IMR-90 (cell line): ENCODE data around the gene SLC17A9. TPM values are rescaled to one million over a fixed set of nuclear protein-coding genes. Genes with fewer than 3 reads are reported as not detected.

Experiments used
- ATAC-seq: fragments of 200-7000 bp; cut with Tn5 transposase; 2 replicates; pipeline ENCODE4 v1.9.1; 2020; ENCODE audit warnings: low read depth, mild to moderate bottlenecking, moderate library complexity
- BruUV-seq: library from RNA; stranded (reverse); fragments of 400-500 nt; replicated peaks from 2 replicates; lab custom pipeline; 2021; lab: Mats Ljungman, UMichigan
- CTCF ChIA-PET: fragments of 300-600 bp; formaldehyde crosslinking; extraction: SDS; loops from one replicate; lab custom pipeline; 2021; ENCODE audit warnings: antibody characterized with exemption; lab: Yijun Ruan, JAX
- POLR2A ChIA-PET: fragments of 300-600 bp; sonication (Branson Sonifier 250); formaldehyde crosslinking; loops from one replicate; lab custom pipeline; 2022; ENCODE audit warnings: antibody characterized with exemption; ENCODE audit not compliant: unreplicated experiment; lab: Charles Lee
- DNase-seq: peaks from one replicate; pipeline ENCODE4 v3.0.0; 2013
- H2AFZ ChIP-seq: replicated peaks from 2 replicates; pipeline ENCODE3; 2013; ENCODE audit warnings: low read length, mild to moderate bottlenecking; ENCODE audit not compliant: poor library complexity
- H2AK5ac ChIP-seq: 2 replicates; pipeline ENCODE4 v1.6.1; 2013; ENCODE audit warnings: low read depth, low read length, inconsistent platforms
- H2AK9ac ChIP-seq: replicated peaks from 2 replicates; pipeline ENCODE3; 2013; ENCODE audit warnings: mild to moderate bottlenecking, low read depth, low read length, moderate library complexity; ENCODE audit not compliant: poor library complexity
- H2BK120ac ChIP-seq: 2 replicates; pipeline ENCODE4 v1.6.1; 2013; ENCODE audit warnings: low read depth, low read length, inconsistent platforms
- H2BK15ac ChIP-seq: 3 replicates; pipeline ENCODE4 v1.6.1; 2013; ENCODE audit warnings: low read depth, low read length, inconsistent platforms
- H2BK20ac ChIP-seq: 2 replicates; pipeline ENCODE4 v1.6.1; 2013; ENCODE audit warnings: low read depth, mild to moderate bottlenecking, inconsistent platforms, low read length, moderate library complexity
- H2BK5ac ChIP-seq: 2 replicates; pipeline ENCODE4 v1.6.1; 2013; ENCODE audit warnings: mild to moderate bottlenecking, low read depth, low read length, inconsistent platforms; ENCODE audit not compliant: poor library complexity, severe bottlenecking
- H3K14ac ChIP-seq: replicated peaks from 2 replicates; pipeline ENCODE4 v1.6.1; 2013; ENCODE audit warnings: low read depth, low read length, inconsistent platforms
- H3K18ac ChIP-seq: 2 replicates; pipeline ENCODE4 v1.6.1; 2013; ENCODE audit warnings: low read depth, low read length, control low read depth
- H3K23ac ChIP-seq: 2 replicates; pipeline ENCODE4 v1.6.1; 2013; ENCODE audit warnings: low read depth, low read length, inconsistent platforms
- H3K27ac ChIP-seq: 2 replicates; pipeline ENCODE4 v1.5.1; 2013; ENCODE audit warnings: mild to moderate bottlenecking, control low read depth, low read length; ENCODE audit not compliant: insufficient read depth
- H3K27me3 ChIP-seq: 2 replicates; pipeline ENCODE4 v1.6.1; 2013; ENCODE audit warnings: low read length; ENCODE audit not compliant: control insufficient read depth, insufficient read depth
- H3K36me3 ChIP-seq: 2 replicates; pipeline ENCODE4 v1.6.1; 2013; ENCODE audit warnings: low read length, mixed read lengths; ENCODE audit not compliant: control insufficient read depth, insufficient read depth
- H3K4ac ChIP-seq: 2 replicates; pipeline ENCODE4 v1.6.1; 2013; ENCODE audit warnings: low read depth, low read length, inconsistent platforms
- H3K4me1 ChIP-seq: 2 replicates; pipeline ENCODE4 v1.6.1; 2013; ENCODE audit warnings: low read length, mixed read lengths; ENCODE audit not compliant: control insufficient read depth, insufficient read depth
- H3K4me2 ChIP-seq: 2 replicates; pipeline ENCODE4 v1.6.1; 2013; ENCODE audit warnings: low read depth, mild to moderate bottlenecking, control low read depth, low read length, moderate library complexity
- H3K4me3 ChIP-seq: 2 replicates; pipeline ENCODE4 v1.5.1; 2013; ENCODE audit warnings: low read depth, mild to moderate bottlenecking, control low read depth, low read length, moderate library complexity; ENCODE audit not compliant: insufficient read depth
- H3K56ac ChIP-seq: 2 replicates; pipeline ENCODE4 v1.6.1; 2013; ENCODE audit warnings: low read length, inconsistent platforms; ENCODE audit not compliant: insufficient read depth; ENCODE audit errors: extremely low read depth
- H3K79me1 ChIP-seq, 2 experiments: 2 replicates each; pipeline ENCODE4 v1.6.1; 2013; ENCODE audit warnings: low read length in 2 of 2, inconsistent platforms in 1 of 2, low read depth in 1 of 2
- H3K9ac ChIP-seq: 2 replicates; pipeline ENCODE4 v1.6.1; 2013; ENCODE audit warnings: low read depth, low read length, control low read depth
- H3K9me1 ChIP-seq: 2 replicates; pipeline ENCODE4 v1.6.1; 2013; ENCODE audit warnings: low read length, inconsistent platforms; ENCODE audit not compliant: insufficient read depth
- H3K9me3 ChIP-seq: 2 replicates; pipeline ENCODE4 v1.6.1; 2013; ENCODE audit warnings: low read length; ENCODE audit not compliant: control insufficient read depth, insufficient read depth
- H4K20me1 ChIP-seq: 2 replicates; pipeline ENCODE4 v1.6.1; 2013; ENCODE audit warnings: low read length, inconsistent platforms; ENCODE audit not compliant: insufficient read depth
- H4K5ac ChIP-seq: 2 replicates; pipeline ENCODE4 v1.6.1; 2013; ENCODE audit warnings: mild to moderate bottlenecking, low read depth, low read length, control low read depth
- H4K8ac ChIP-seq, 2 experiments: 2 replicates each; pipeline ENCODE4 v1.6.1; 2013; ENCODE audit warnings: low read depth in 2 of 2, low read length in 2 of 2, control low read depth in 1 of 2, inconsistent platforms in 1 of 2
- H4K91ac ChIP-seq: 2 replicates; pipeline ENCODE4 v1.6.1; 2013; ENCODE audit warnings: low read depth, low read length, inconsistent platforms; ENCODE audit not compliant: insufficient read depth
- MAFK ChIP-seq: IDR thresholded peaks from 2 replicates; pipeline ENCODE4 v1.6.1; 2012; ENCODE audit warnings: low read depth, low read length, improper control_type of control experiment
- POLR2A ChIP-seq: IDR thresholded peaks from 2 replicates; pipeline ENCODE4 v1.6.1; 2012; ENCODE audit warnings: mild to moderate bottlenecking, low read depth, low read length
- WGBS, 2 experiments: methylation state at CpG; one replicate each; pipeline versions ENCODE4 v1.1.5 to v1.1.7; 2013; ENCODE audit warnings: missing lambda C conversion rate in 2 of 2; ENCODE audit not compliant: insufficient read length in 1 of 2; ENCODE audit errors: extremely low coverage in 2 of 2; 5-methylcytosine and 5-hydroxymethylcytosine counted together
- dilution Hi-C: fragments of 300-500 bp; cut with HindIII; formaldehyde crosslinking; loops from one replicate; pipeline ENCODE4 v1.14.3; 2018; ENCODE audit warnings: low sequenced_read_pairs; ENCODE audit not compliant: unreplicated experiment
- in situ Hi-C: fragments of 300-500 bp; cut with MboI; formaldehyde crosslinking; loops from 3 replicates; pipeline ENCODE4 v1.14.3; 2019; ENCODE audit warnings: low sequenced_read_pairs, inconsistent platforms, mixed read lengths
- intact Hi-C: fragments of 100-400 bp; cut with micrococcal nuclease; formaldehyde crosslinking; loops from 2 replicates; pipeline ENCODE4 v1.10.0; 2022
- polyA plus RNA-seq, 3 experiments: library from polyadenylated mRNA; depleted of rRNA; stranded (reverse); fragments of >200 nt; gene quantifications; 2 replicates each; pipeline ENCODE4 v1.2.3, GENCODE V29; 2012; ENCODE audit warnings: low replicate concordance in 1 of 3
- total RNA-seq: library from RNA; depleted of rRNA; stranded (reverse); fragments of >200 nt; gene quantifications from 2 replicates; pipeline ENCODE4 v1.2.3, GENCODE V29; 2012
- TF ChIP-seq, protein P1 (sequence below): conservative IDR thresholded peaks from 2 replicates; pipeline ENCODE4 v1.5.1; 2012; ENCODE audit warnings: mild to moderate bottlenecking, low read depth, low read length, improper control_type of control experiment

The SLC17A9 gene
- total and polyA plus RNA-seq, 2 of the 4 experiments (the other 2 are of a cell fraction) = 2.2 to 14.4 TPM

DNA sequence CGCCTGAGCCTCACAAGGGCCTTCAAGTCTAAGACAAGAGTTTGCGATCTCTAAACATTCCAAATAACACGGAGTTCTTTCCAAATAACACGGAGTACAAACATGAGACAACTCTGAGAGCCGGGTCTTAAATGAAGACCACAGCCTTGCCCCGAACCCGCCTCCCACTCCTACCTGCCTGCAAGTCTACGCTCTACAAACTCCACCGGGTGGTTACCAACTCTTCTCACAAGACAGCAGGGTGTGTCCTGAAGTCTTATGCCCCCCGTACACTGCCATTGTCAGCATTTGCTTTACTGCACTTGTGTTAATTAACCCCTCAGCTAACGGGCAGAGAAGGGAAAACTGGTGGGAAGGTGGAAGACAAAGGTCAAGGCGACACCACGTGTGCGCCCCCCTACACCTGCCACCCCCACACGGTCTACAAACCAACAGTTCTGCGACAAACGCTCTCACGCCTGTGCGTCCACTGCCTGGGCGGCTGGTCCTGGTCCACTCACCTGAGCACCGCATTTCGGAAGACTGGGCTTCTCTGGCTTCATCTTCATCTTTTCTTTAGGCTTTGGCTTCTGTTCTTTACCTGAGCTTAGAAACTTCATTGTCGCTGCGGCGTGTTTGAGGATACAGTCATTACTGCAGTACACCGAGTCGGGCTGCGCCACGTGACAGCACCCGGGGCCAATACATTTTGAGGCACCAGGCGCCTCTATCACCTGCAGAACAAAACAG lies 45.7 kb upstream of the SLC17A9 start (continued):
- TF ChIP-seq MAFK = no peak

DNA sequence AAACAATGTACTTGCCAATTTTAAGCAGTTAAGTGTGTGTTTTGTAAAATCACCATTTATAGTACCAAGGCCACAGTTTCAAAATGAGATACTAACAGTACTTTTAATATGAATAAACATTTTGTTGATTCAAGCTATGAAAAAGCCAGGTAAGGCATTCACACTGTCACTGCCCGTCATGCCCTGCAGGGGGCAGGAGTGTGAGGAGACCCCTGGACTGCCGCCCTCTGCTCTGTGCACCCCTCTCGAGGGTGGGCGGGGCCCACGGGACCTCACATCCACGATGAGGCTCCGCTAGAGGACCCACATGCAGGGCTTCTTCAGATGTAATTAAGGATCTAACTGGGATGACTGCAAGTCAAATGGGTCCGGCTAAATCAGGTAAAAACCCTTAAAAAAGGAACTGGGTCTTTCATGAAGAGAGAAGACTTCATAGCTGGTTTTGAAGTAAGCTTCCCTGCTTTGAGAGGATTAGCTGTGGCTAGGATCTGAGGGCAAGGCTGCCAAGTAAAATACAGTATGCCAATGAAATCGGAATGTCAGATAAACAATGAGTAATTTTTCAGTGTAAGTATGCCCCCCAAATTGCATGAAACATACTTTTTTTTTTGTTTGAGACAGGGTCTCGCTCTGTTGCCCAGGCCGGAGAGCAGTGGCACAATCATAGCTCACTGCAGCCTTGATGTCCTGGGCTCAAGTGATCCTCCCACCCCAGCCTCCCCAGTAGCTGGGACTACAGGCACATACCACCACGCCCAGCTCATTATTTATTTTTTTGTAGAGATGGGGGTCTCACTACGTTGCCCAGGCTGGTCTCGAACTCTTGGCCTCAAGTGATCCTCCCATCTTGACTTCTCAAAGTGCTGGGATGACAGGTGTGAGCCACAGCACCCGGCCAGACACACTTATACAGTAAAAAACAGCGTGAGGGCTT lies 44.9 kb upstream of the SLC17A9 start:
- H4K20me1 ChIP-seq = peaks cover 81% of the 10 kb centered on the region
- no peak overlapping the region for H2AK9ac ChIP-seq
- H2BK20ac ChIP-seq = no peak overlapping the region
- H4K91ac ChIP-seq = no peak overlapping the region
- no peaks in the 10 kb centered on the region for H3K9me3 ChIP-seq
- 100% methylated on average over 3 of the region's 16 CpGs; no CpG with 5 or more reads in 1 of the 2 experiments for WGBS, 2 experiments
- in situ Hi-C loops (no loop called here), intact Hi-C loops (no loop called here), dilution Hi-C loops (no loop called here)
- H2BK15ac ChIP-seq = no peak overlapping the region
- ChIA-PET POLR2A (no interaction called here), CTCF (interaction anchor here (0.6 to 1.3 kb wide), 5 partner anchors 10 to 45 kb away, joined by 3 to 12 read pairs (median 3); partner anchors contain the start of gene SLC17A9)
- no peak overlapping the region for H2AFZ ChIP-seq
- H3K4me2 ChIP-seq = no peak overlapping the region
- peaks cover 75% of the 10 kb centered on the region for H3K36me3 ChIP-seq
- H4K5ac ChIP-seq = no peak overlapping the region
- no peak overlapping the region for H3K56ac ChIP-seq
- DNase-seq (peak; percentile 26), ATAC-seq (no peak)
- H3K18ac ChIP-seq = no peak overlapping the region
- peaks cover 17% of the 10 kb centered on the region for H3K4me1 ChIP-seq
- no peak overlapping the region for H2BK5ac ChIP-seq
- no peak overlapping the region for H3K4ac ChIP-seq
- no peak overlapping the region for H2BK120ac ChIP-seq
- no peak overlapping the region for H3K23ac ChIP-seq
- H3K79me1 ChIP-seq = peaks cover 38 to 92% of the 10 kb centered on the region in 2 experiments
- H3K27me3 ChIP-seq = no peaks in the 10 kb centered on the region
- H3K9ac ChIP-seq = no peak overlapping the region
- no peak overlapping the region for H2AK5ac ChIP-seq
- H3K4me3 ChIP-seq = no peak overlapping the region
- TF ChIP-seq POLR2A = no peak
- TF ChIP-seq, protein P1, sequence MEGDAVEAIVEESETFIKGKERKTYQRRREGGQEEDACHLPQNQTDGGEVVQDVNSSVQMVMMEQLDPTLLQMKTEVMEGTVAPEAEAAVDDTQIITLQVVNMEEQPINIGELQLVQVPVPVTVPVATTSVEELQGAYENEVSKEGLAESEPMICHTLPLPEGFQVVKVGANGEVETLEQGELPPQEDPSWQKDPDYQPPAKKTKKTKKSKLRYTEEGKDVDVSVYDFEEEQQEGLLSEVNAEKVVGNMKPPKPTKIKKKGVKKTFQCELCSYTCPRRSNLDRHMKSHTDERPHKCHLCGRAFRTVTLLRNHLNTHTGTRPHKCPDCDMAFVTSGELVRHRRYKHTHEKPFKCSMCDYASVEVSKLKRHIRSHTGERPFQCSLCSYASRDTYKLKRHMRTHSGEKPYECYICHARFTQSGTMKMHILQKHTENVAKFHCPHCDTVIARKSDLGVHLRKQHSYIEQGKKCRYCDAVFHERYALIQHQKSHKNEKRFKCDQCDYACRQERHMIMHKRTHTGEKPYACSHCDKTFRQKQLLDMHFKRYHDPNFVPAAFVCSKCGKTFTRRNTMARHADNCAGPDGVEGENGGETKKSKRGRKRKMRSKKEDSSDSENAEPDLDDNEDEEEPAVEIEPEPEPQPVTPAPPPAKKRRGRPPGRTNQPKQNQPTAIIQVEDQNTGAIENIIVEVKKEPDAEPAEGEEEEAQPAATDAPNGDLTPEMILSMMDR = peak; percentile 36
- peaks cover 19% of the 10 kb centered on the region for H3K9me1 ChIP-seq
- no peak overlapping the region for H3K14ac ChIP-seq
- no peak overlapping the region for H3K27ac ChIP-seq
- no peak overlapping the region for H4K8ac ChIP-seq
- BruUV-seq = no TSS peak
